Stimulated activated CD4-positive, alpha-beta T cell treated with anti-CD3 and anti-CD28 coated beads, Interleukin-15, amount 100 ng/mL, for 48 hours (primary cell): ENCODE measurements around the gene DLX1.
A peak's percentile ranks its signal among the peaks of the same experiment; 100 is the strongest.
"Not testable (repeated sequence)": the region's sequence is repeated elsewhere in the genome, so short reads cannot be mapped to it uniquely, and the experiment has no call there.

Experiments used
- DNase-seq, 2 donors: peaks; one replicate each; pipeline ENCODE4 v3.0.0-alpha.2; 2020; ENCODE audit warnings: low read depth in 2 of 2

The DLX1 gene

GRCh38 chr2:172065111-172065510 lies 20.2 kb upstream of the DLX1 start:
- DNase-seq, result no peak

GRCh38 chr2:172066394-172066886 lies 18.9 kb upstream of the DLX1 start:
- DNase-seq, result no peak

GRCh38 chr2:172067905-172068304 lies 17.4 kb upstream of the DLX1 start:
- not testable (repeated sequence) for DNase-seq

GRCh38 chr2:172070936-172071335 lies 14.4 kb upstream of the DLX1 start:
- no peak for DNase-seq

GRCh38 chr2:172072303-172072702 lies 13.0 kb upstream of the DLX1 start:
- DNase-seq, result no peak

- DNase-seq, result no peak
These were observed 12.6 kb upstream of the DLX1 start for GRCh38 chr2:172072706-172073105.

- no peak for DNase-seq
These were observed 11.8 kb upstream of the DLX1 start for GRCh38 chr2:172073518-172073917.

GRCh38 chr2:172074254-172074653 lies 11.1 kb upstream of the DLX1 start:
- DNase-seq, result no peak

- DNase-seq, result no peak
These were observed 5.9 kb upstream of the DLX1 start for GRCh38 chr2:172079416-172079815.

GRCh38 chr2:172079838-172080640 lies 5.3 kb upstream of the DLX1 start:
- no peak for DNase-seq

- no peak for DNase-seq
These were observed 4.6 kb upstream of the DLX1 start for GRCh38 chr2:172080641-172081220.

- no peak for DNase-seq
These were observed 3.9 kb upstream of the DLX1 start for GRCh38 chr2:172081221-172082022.

GRCh38 chr2:172082105-172082943 lies 3.0 kb upstream of the DLX1 start:
- no peak for DNase-seq

- DNase-seq, result no peak
These were observed 2.2 kb upstream of the DLX1 start for GRCh38 chr2:172082944-172083627.

- no peak for DNase-seq
These were observed 1.5 kb upstream of the DLX1 start for GRCh38 chr2:172083628-172084394.

- DNase-seq, result no peak
These were observed 987 bp upstream of the DLX1 start for GRCh38 chr2:172084395-172084644.

GRCh38 chr2:172084645-172085459 lies 455 bp upstream of the DLX1 start:
- peak in 1 of 2 donors; percentile 52 for DNase-seq

GRCh38 chr2:172086241-172087206 lies 1.2 kb downstream of the DLX1 start:
- DNase-seq, result no peak
